Lower leg skin (tissue), 4 donors: ENCODE measurements around the gene FAF2. TPM values are rescaled to one million over a fixed set of nuclear protein-coding genes. Genes with fewer than 3 reads are reported as not detected.

Experiments
- DNase-seq, 2 donors: peaks; one replicate each; pipeline ENCODE4 v3.0.0-alpha.2; 2019; ENCODE audit warnings: low spot score in 2 of 2
- H3K4me3 ChIP-seq: fragments of 200-600 bp; sonication (generic); 2 replicates; pipeline ENCODE4 v1.5.1; 2017; ENCODE audit warnings: mild to moderate bottlenecking, low read depth; ENCODE audit not compliant: poor library complexity, severe bottlenecking
- CTCF ChIP-seq, 3 donors: fragments of 450-650 bp; IDR thresholded peaks; one replicate each; pipeline ENCODE4 v1.5.1; 2016; ENCODE audit warnings: antibody characterized with exemption in 3 of 3, mild to moderate bottlenecking in 3 of 3, moderate library complexity in 2 of 3
- POLR2A ChIP-seq, 2 donors: fragments of 450-650 bp; IDR thresholded peaks; one replicate each; pipeline ENCODE4 v1.6.1; 2016 to 2017; ENCODE audit warnings: antibody characterized with exemption in 2 of 2, mild to moderate bottlenecking in 1 of 2, moderate library complexity in 1 of 2
- WGBS, 2 donors: methylation state at CpG; one replicate each; pipeline ENCODE4 v1.1.5; 2018; 5-methylcytosine and 5-hydroxymethylcytosine counted together
- intact Hi-C: fragments of 100-400 bp; cut with DNase I; formaldehyde crosslinking; loops from one replicate; pipeline ENCODE4 v1.15.0; 2023; ENCODE audit warnings: low total_unique reads
- total RNA-seq, 4 donors: library from RNA; depleted of rRNA; stranded (reverse); fragments of >200 nt; gene quantifications; one replicate each; pipeline ENCODE4 v1.1.0, GENCODE V29; 2016

Gene FAF2
- total RNA-seq, 4 donors from 2014 or later, result 32.6 to 35.8 (median 33.7) TPM

- no peak for TF ChIP-seq POLR2A (IDR thresholded peaks at IDR 0.05)
- TF ChIP-seq CTCF (IDR thresholded peaks at IDR 0.05), result no peak
- H3K4me3 ChIP-seq, result no peak overlapping the region
- DNase-seq, result no peak
- intact Hi-C loops, result no loop called here
- WGBS, 2 donors, result 52 to 54% methylated on average over 4 to 14 of the region's 17 CpGs
Measured at GRCh38 chr5:176528761-176529115, 80.6 kb downstream of the FAF2 start.

GRCh38 chr5:176529116-176529740 lies 81.0 kb downstream of the FAF2 start:
- intact Hi-C loops, result no loop called here
- 86 to 93% methylated on average over 23 to 26 of the region's 26 CpGs for WGBS, 2 donors
- TF ChIP-seq POLR2A (IDR thresholded peaks at IDR 0.05) (no peak), CTCF (IDR thresholded peaks at IDR 0.05) (no peak)

GRCh38 chr5:176529741-176530141 lies 81.6 kb downstream of the FAF2 start:
- 71 to 85% methylated on average over 9 to 11 of the region's 11 CpGs for WGBS, 2 donors
- intact Hi-C loops, result loop anchor here (10.0 kb wide), 1 partner anchor 115 kb away; the partner anchor contains the start of gene CLTB
- H3K4me3 ChIP-seq, result no peak overlapping the region
- TF ChIP-seq CTCF (IDR thresholded peaks at IDR 0.05) (no peak), POLR2A (IDR thresholded peaks at IDR 0.05) (no peak)
- DNase-seq, result no peak

More at GRCh38 chr5:176529116-176529740, 81.0 kb downstream of the FAF2 start:
- no peak for DNase-seq
- no peak overlapping the region for H3K4me3 ChIP-seq

- DNase-seq, result no peak
- TF ChIP-seq POLR2A (IDR thresholded peaks at IDR 0.05), result no peak
- no peak for TF ChIP-seq CTCF (IDR thresholded peaks at IDR 0.05)
- 75 to 87% methylated on average over 13 to 22 of the region's 28 CpGs for WGBS, 2 donors
- intact Hi-C loops, result loop anchor here (10.0 kb wide), 1 partner anchor 116 kb away; the partner anchor contains the start of gene CLTB
- H3K4me3 ChIP-seq, result no peak overlapping the region
Measured at GRCh38 chr5:176530393-176530982, 82.3 kb downstream of the FAF2 start.

- WGBS, 2 donors, result 59 to 64% methylated on average over 20 to 24 of the region's 24 CpGs
- no peak for DNase-seq
- no peak for TF ChIP-seq POLR2A (IDR thresholded peaks at IDR 0.05)
- TF ChIP-seq CTCF (IDR thresholded peaks at IDR 0.05), result no peak
- intact Hi-C loops, result loop anchor here (10.0 kb wide), 1 partner anchor 116 kb away; the partner anchor contains the start of gene CLTB
- H3K4me3 ChIP-seq, result no peak overlapping the region
Measured at GRCh38 chr5:176530983-176531901, 83.1 kb downstream of the FAF2 start.
